MG63 (cell line): ENCODE data around the gene HNRNPK. TPM values are rescaled to one million over a fixed set of nuclear protein-coding genes. Genes with fewer than 3 reads are reported as not detected.

Experiments used
- DNase-seq: peaks from one replicate; pipeline ENCODE4 v3.0.0-alpha.2; 2020
- H3K27me3 ChIP-seq: fragments of 250-450 bp; sonication (Bioruptor Pico); 2 replicates; pipeline ENCODE4 v1.5.1; 2020; ENCODE audit warnings: mild to moderate bottlenecking, moderate library complexity
- H3K36me3 ChIP-seq: fragments of 250-450 bp; sonication (Bioruptor Pico); 2 replicates; pipeline ENCODE4 v1.5.1; 2020; ENCODE audit warnings: mild to moderate bottlenecking, moderate library complexity
- H3K4me3 ChIP-seq: fragments of 250-450 bp; sonication (Bioruptor Pico); 2 replicates; pipeline ENCODE4 v1.5.1; 2020; ENCODE audit warnings: mild to moderate bottlenecking, moderate library complexity
- H3K9me3 ChIP-seq: fragments of 250-450 bp; sonication (Bioruptor Pico); 2 replicates; pipeline ENCODE4 v1.5.1; 2020; ENCODE audit warnings: mild to moderate bottlenecking, moderate library complexity
- total RNA-seq: library from RNA; depleted of rRNA; stranded (reverse); fragments of >200 nt; shearing (Covaris generic); gene quantifications from 2 replicates; pipeline ENCODE4 v1.2.3, GENCODE V29; 2014; ENCODE audit warnings: low replicate concordance; rRNA removed

HNRNPK gene
- total RNA-seq, result 753 and 901 TPM in 2 replicates

DNA sequence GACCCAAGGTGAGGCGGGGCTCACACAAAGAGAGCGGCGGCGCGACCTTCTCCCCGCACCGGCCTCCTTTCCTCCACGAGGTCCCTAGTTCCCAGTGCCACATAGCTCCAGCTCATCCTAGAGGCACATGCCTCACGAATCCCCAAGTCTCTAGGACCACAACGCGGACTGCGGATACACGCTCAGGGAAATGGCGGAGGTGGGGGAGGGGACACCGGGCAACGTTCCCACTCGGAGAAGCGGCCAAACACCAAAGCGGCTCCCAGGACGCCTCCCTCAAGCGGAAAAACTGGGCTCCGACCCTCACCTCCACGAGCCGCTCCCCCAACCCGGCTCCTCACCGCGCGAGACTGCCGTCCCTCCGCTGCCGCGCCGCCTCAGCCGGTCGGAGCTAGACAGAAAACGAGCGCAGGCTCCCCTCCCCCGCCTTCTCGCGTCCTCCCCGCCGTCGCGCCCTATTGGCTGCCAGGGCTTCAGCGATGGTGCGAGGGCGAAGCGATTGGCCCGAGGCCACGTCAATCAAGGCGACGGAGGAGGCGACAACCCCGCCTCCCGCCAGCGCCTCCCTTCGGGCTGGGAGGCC, at the start of gene HNRNPK:
HNRNPK (minus strand) TSS at position 404 of the 583 bp plus-strand sequence. CDS start 1,963 bp downstream, outside the sequence.
- no peaks in the 10 kb centered on the region for H3K9me3 ChIP-seq
- DNase-seq, result peak; percentile 96
- peak within 1 kb of the TSS; percentile 98 for H3K4me3 ChIP-seq
- H3K36me3 ChIP-seq, result peaks cover 51% of the 10 kb centered on the region
- no peaks in the 10 kb centered on the region for H3K27me3 ChIP-seq

DNA sequence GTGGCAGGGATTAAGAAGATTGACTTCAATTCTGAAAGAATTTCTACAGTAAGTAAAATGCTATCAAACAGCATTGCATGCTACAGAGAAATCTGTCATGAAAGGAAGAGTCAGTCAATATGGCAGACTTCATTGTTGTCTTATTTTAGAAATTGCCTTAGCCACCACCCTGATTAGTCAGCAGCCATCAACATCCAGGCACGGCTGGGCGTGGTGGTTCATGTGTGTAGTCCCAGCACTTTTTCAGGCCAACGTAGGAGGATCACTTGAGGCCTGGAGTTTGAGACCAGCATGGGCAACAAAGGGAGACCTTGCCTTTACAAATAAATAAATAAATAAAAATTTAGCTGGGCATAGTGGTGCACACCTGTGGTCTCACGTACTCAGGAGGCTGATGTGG, 47.2 kb upstream of the HNRNPK start:
- H3K4me3 ChIP-seq, result no peak overlapping the region
- no peaks in the 10 kb centered on the region for H3K27me3 ChIP-seq
- no peaks in the 10 kb centered on the region for H3K9me3 ChIP-seq
- H3K36me3 ChIP-seq, result no peaks in the 10 kb centered on the region
- no peak for DNase-seq

DNA sequence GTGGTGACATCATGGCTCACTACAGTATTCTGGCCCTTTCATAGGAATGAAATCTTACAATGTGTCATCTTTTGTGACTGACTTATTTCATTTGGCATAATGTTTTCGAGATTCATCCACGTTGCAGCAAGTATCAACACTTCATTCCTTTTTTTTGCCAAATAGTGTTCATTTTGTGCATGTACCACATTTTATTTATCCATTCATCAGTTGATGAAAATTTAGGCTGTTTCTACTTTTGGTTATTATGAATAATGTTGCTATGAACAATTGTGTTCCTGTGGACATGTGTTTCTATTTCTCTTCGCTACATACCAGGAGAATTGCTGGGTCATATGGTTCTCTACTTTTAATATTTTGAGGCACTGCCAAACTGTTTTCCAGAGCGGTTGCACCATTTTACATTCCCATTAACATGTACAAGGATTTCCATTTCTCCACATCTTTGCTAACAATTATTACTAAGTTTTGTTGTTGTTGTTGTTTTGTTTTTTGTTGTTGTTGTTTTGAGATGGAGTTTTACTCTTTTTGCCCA, 44.1 kb upstream of the HNRNPK start:
- H3K36me3 ChIP-seq, result no peaks in the 10 kb centered on the region

DNA sequence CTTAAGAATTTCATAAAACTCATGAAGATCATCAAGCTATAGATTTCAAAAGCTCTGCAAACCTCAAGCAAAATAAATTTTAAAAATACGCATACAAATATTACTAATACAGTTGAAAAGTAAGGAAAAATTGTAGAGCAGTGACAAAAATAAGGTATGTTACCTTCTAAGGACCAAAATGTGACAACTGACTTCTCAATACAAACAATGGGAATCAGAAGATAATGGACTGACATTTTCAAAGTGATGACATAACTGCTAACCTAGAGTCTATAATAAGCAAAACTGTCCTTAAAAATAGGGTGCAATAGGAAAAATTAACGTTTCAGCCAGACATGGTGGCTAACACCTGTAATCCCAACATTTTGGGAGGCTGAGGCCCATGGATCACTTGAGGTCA, 27.6 kb upstream of the HNRNPK start:
- H3K36me3 ChIP-seq, result peaks cover 4% of the 10 kb centered on the region
- H3K4me3 ChIP-seq, result no peak overlapping the region
- H3K27me3 ChIP-seq, result no peaks in the 10 kb centered on the region
- 0 out of 2 replicates have a peak, but pooled peaks cover 2% of the 10 kb centered on the region for H3K9me3 ChIP-seq
- no peak for DNase-seq

More for the DNA sequence above, 44.1 kb upstream of the HNRNPK start:
- no peak overlapping the region for H3K4me3 ChIP-seq
- H3K27me3 ChIP-seq, result no peaks in the 10 kb centered on the region
- DNase-seq, result no peak
- H3K9me3 ChIP-seq, result no peaks in the 10 kb centered on the region

DNA sequence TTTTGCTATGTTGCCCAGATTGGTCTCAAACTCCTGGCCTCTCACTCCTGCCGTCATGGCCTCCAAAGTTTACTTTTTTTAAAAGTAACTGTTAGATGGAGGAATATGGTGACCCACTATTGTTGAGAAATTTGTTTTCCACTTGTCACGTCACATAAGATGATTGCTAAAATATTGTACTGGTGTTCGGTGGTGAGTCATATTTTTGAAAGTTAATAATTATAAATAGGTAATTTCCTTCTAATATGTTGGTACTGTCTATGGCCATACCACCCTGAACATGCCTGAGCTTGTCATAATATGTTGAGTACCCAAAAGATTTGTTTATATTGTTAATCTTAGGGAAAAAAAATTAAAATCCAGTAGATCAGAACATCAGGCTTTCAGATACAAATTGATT, 23.2 kb upstream of the HNRNPK start:
- Histone ChIP-seq H3K36me3 (peaks cover 16% of the 10 kb centered on the region), H3K4me3 (no peak overlapping the region), H3K27me3 (no peaks in the 10 kb centered on the region), H3K9me3 (0 out of 2 replicates have a peak, but pooled peaks cover 2% of the 10 kb centered on the region)
- no peak for DNase-seq

DNA sequence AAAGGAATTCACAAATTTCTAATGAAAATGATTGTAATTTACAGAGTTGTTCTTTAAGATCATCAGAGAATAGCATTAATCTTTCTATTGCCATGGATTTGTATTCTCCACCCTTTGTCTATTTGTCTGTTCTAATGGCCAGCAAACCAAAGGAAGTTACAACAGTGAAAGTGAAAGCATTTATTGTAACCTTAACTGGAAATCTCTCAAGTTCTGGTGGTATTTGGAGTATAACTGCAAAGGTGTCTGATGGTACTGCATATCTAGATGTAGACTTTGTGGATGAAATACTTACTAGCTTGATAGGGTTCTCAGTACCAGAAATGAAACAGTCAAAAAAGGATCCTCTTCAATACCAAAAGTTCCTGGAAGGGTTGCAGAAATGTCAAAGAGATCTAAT, 22.3 kb upstream of the HNRNPK start:
- Histone ChIP-seq H3K9me3 (0 out of 2 replicates have a peak, but pooled peaks cover 2% of the 10 kb centered on the region), H3K27me3 (no peaks in the 10 kb centered on the region), H3K36me3 (peaks cover 16% of the 10 kb centered on the region), H3K4me3 (no peak overlapping the region)
- no peak for DNase-seq

DNA sequence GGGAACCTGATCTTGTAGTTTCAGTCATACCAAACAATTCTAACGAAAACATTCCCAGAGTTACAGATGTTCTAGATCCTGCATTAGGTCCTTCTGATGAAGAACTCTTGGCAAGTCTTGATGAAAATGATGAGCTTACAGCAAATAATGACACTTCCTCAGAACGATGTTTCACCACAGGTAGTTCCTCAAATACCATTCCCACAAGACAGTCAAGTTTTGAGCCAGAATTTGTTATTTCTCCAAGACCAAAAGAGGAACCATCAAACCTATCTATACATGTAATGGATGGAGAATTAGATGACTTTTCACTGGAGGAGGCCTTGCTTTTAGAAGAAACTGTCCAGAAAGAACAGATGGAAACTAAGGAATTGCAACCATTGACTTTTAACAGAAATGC, 21.6 kb upstream of the HNRNPK start:
- Histone ChIP-seq H3K36me3 (peaks cover 16% of the 10 kb centered on the region), H3K4me3 (no peak overlapping the region), H3K9me3 (0 out of 2 replicates have a peak, but pooled peaks cover 2% of the 10 kb centered on the region), H3K27me3 (no peaks in the 10 kb centered on the region)
- no peak for DNase-seq

DNA sequence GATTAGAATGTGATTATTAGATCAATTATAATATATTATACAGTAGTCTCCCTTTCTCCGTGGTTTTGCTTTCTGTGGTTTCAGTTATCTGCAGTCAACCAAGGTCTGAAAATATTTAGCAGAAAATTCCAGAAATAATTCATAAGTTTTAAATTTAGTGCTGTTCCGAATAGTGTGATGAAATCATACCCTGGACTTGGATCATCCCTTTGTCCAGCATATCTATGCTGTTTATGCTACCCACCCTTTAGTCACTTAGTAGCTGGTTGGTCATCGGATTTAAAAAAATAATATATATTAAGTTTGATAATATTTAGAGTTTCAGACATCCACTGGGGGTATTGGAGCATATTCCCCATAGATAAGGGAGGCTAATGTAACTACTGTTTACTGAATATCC, 20.2 kb upstream of the HNRNPK start:
- no peaks in the 10 kb centered on the region for H3K9me3 ChIP-seq
- peaks cover 16% of the 10 kb centered on the region for H3K36me3 ChIP-seq
- no peak overlapping the region for H3K4me3 ChIP-seq
- H3K27me3 ChIP-seq, result no peaks in the 10 kb centered on the region
- no peak for DNase-seq

DNA sequence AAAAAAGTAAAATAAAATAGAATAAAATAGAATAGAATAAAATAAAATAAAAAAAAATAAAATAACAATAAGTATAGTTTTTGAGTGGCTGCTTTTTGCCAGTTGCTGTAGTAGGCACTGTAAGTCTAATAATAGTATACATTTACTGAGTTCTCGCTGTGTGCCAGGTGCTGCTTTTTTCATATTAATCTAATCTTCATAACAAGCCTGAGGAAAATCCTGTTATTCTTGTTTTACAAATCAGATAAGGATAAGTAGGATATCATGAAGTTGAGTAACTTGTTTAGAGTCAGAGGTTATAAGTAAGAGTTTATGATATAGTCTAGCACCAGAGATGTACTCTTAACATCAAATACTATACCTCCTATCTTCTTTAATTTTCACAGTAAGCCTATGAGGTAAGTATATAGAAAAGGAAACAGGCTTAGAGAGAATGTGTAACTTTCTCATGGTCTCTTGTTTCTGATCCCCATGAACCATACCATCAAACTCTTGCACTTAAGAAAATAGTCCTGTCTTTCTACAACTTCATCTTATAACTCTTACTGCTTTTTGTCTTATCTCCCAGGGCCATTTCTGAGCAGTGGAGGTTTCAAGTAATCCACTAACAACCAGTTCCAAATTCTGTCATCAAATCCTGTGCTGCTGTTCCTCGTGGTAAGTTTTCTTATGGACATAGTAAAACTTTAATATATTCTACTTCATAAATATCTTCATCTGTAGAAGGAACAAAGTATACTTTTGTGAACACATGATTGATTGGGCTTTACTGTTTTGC, 19.3 kb upstream of the HNRNPK start:
- H3K4me3 ChIP-seq, result no peak overlapping the region
- H3K36me3 ChIP-seq, result peaks cover 16% of the 10 kb centered on the region
- no peaks in the 10 kb centered on the region for H3K27me3 ChIP-seq
- H3K9me3 ChIP-seq, result no peaks in the 10 kb centered on the region
- no peak for DNase-seq

DNA sequence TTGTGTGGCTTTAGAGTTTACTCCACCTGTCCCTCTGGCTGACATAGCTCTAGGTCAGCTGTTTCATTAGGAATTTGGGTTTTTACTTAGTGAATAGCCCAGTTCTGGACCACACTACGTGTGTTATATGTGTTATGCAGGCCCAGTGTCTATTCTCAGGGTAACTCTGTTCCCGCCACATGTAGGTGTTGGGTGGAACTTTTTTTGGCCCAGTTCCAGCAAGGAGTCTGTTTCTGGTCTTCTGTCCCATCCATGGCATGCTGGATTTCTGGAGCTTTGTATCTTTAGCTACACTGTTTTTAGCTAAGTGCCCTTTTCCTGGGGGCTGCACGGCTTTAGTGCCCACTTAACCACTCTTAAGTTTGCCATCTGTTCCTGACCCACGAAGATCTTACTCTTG, 16.1 kb upstream of the HNRNPK start:
- Histone ChIP-seq H3K36me3 (peaks cover 3% of the 10 kb centered on the region; the same call in 1 of the 2 replicates), H3K4me3 (no peak overlapping the region), H3K27me3 (no peaks in the 10 kb centered on the region), H3K9me3 (no peaks in the 10 kb centered on the region)
- DNase-seq, result no peak

DNA sequence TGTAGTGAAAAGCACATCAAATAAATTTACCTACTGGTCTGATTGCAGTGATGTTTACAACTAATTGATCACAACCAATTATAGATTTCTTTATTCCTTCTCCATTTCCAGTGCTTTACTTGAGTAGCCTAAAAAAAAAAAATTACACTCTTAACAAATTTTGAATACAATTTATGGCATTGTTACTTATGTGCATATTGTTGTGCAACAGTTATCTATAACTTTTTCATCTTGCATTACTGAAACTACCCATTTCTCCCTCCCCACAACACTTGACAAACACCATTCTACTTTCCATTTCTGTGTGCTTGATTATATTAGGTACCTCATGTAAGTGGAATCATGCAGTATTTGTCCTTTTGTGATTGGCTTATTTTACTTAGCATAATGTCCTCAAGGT, 12.9 kb upstream of the HNRNPK start:
- Histone ChIP-seq H3K4me3 (no peak overlapping the region), H3K9me3 (no peaks in the 10 kb centered on the region), H3K27me3 (no peaks in the 10 kb centered on the region), H3K36me3 (peaks cover 8% of the 10 kb centered on the region)
- no peak for DNase-seq

DNA sequence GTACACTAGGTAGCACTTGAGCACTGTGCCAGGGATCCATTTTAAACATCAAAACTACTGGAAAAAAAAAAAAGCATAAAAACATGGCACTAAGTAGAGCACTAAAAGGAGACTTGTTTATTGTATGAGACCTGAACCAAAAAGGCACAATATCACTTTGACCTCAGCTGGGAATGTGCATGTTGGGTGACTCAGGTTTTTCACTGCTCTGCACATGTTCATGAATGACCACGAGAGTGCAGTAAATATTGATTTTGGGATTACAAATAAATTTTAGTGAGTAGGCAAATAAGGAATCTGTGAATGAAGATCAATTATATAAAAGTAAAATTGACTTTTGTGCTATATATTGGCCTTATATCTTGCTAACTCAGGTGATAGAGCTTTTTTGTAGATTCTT, 12.4 kb upstream of the HNRNPK start:
- Histone ChIP-seq H3K36me3 (peaks cover 9% of the 10 kb centered on the region), H3K9me3 (no peaks in the 10 kb centered on the region), H3K4me3 (no peak overlapping the region), H3K27me3 (no peaks in the 10 kb centered on the region)
- DNase-seq, result no peak

DNA sequence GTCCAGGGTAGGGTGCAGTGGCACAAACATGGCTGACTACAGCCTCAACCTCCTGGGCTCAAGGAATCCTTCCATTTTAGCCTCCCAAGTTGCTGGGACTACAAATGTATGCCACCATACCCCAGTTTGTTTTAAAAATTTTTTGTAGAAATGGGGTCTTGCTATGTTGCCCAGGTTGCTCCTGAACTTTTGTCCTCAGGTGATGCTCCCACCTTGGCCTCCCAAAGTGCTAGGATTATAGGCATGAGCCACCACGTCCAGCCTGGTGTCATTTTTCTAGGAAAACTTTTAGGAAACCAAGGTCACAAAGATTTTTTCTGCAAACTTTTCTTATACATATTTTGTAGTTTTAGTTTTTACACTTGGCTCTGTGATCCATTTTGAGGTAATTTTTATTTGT, 11.3 kb upstream of the HNRNPK start:
- Histone ChIP-seq H3K9me3 (no peaks in the 10 kb centered on the region), H3K27me3 (no peaks in the 10 kb centered on the region), H3K4me3 (no peak overlapping the region), H3K36me3 (peaks cover 15% of the 10 kb centered on the region)
- no peak for DNase-seq

DNA sequence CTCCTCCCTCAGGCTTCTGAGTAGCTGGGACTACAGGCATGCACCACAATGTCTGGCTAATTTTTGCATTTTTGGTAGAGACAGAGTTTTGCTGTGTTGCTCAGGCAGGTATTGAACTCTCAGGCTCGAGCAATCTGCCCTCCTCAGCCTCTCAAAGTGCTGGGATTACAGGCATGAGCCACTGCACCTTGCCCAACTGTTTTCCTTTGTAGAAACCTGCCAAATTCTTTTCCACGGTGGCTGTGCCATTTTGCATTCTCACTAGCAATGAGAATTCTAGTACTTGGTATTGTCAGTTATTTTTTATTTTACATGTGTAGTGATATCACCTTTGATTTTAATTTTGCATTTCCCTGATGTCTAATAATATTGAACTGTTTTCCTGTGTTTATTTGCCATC, 8.4 kb upstream of the HNRNPK start:
- peaks cover 15% of the 10 kb centered on the region for H3K36me3 ChIP-seq
- H3K4me3 ChIP-seq, result no peak overlapping the region
- no peak for DNase-seq
- H3K9me3 ChIP-seq, result no peaks in the 10 kb centered on the region
- H3K27me3 ChIP-seq, result no peaks in the 10 kb centered on the region

DNA sequence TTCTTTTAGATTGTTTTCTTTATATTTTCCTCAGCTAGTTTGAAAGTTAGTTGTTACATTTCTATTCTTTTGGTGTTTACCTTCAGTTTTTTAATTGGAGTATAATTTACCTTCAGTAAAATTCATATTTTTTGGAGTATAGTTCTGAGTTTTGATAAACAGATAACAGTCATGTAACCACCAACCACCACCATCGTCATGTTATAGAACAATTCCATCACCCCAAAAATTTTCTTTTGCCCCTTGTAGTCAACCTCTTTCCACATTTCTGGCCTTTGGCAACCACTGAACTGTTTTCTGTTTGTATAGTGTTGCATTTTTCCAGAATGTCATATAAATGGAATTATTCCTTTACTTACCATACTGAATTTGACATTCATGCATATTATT, 7.4 kb upstream of the HNRNPK start:
- Histone ChIP-seq H3K4me3 (no peak overlapping the region), H3K36me3 (peaks cover 18% of the 10 kb centered on the region), H3K9me3 (no peaks in the 10 kb centered on the region), H3K27me3 (no peaks in the 10 kb centered on the region)
- no peak for DNase-seq

DNA sequence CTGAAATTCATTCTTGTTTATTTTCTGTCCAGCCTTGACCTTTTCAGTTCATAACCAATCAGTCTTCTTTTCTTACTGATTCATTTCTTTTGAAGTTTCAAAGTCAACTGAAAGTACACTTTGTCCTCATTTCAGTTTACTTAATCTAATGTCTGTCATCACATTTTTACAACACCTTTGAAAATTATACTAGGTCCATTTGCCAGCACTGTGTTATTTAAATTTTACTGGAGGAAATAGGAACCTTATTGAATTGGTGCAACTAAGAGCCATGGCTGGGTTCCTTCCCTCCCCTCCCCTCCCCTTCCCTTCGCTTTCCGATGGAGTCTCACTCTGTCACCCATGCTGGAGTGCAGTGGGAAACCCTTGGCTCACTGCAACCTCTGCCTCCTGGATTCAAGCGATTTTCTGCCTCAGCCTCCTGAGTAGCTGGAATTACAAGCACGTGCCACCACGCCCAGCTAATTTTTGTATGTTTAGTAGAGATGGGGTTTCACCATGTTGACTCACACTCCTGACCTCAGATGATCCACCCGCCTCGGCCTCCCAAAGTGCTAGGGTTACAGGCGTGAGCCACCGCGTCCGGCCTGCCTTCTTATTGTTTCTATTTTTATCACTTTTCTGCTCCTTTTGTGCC, 6.9 kb upstream of the HNRNPK start:
- peak; percentile 33 for DNase-seq
- H3K27me3 ChIP-seq, result no peaks in the 10 kb centered on the region
- H3K4me3 ChIP-seq, result no peak overlapping the region
- peaks cover 18% of the 10 kb centered on the region for H3K36me3 ChIP-seq
- no peaks in the 10 kb centered on the region for H3K9me3 ChIP-seq

DNA sequence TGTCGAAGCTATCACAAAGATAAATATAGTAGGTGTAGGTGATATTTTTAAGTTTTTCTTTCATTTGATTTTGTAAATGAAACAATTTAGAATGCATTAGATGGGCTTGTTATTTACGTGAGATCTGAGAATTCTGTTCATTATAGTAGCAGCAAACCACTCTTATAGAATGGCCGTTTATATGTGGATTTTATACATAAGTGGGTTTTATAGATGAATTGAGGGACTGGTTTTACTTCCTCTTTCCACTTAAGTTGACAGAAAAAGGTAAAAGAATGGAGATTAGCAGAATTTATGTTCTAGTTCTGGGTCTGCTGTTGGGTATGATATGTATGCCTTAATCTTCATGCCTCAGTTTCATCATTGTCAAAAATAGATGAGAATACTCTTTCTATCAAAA, 6.2 kb upstream of the HNRNPK start:
- no peaks in the 10 kb centered on the region for H3K9me3 ChIP-seq
- H3K27me3 ChIP-seq, result no peaks in the 10 kb centered on the region
- DNase-seq, result no peak
- no peak overlapping the region for H3K4me3 ChIP-seq
- H3K36me3 ChIP-seq, result peaks cover 18% of the 10 kb centered on the region
